HG03469 (cell line): Measurements from ENCODE around the gene PATL2.
"Not testable (repeated sequence)": the region's sequence is repeated elsewhere in the genome, so short reads cannot be mapped to it uniquely, and the experiment has no call there.

Source experiments
- ATAC-seq: cut with Tn5 transposase; IDR thresholded peaks from one replicate; pipeline ENCODE4 v1.9.1; 2021; ENCODE audit warnings: mild to moderate bottlenecking, moderate library complexity, moderate number of reproducible peaks; ENCODE audit not compliant: unreplicated experiment

Gene PATL2

GRCh38 chr15:44656298-44656697, 54.8 kb downstream of the PATL2 start:
- no peak for ATAC-seq

- ATAC-seq, result no peak
These were observed 56.3 kb downstream of the PATL2 start for GRCh38 chr15:44654858-44655257.

- no peak for ATAC-seq
These were observed 63.5 kb downstream of the PATL2 start for GRCh38 chr15:44647637-44648036.

- ATAC-seq, result no peak
These were observed 64.1 kb downstream of the PATL2 start for GRCh38 chr15:44647036-44647435.

- no peak for ATAC-seq
These were observed 64.7 kb downstream of the PATL2 start for GRCh38 chr15:44646460-44646859.

- ATAC-seq, result no peak
These were observed 69.5 kb downstream of the PATL2 start for GRCh38 chr15:44641651-44642050.

GRCh38 chr15:44636976-44637375, 74.1 kb downstream of the PATL2 start:
- no peak for ATAC-seq

- no peak for ATAC-seq
These were observed 77.5 kb downstream of the PATL2 start for GRCh38 chr15:44633603-44634002.

GRCh38 chr15:44625286-44625685, 85.8 kb downstream of the PATL2 start:
- ATAC-seq, result not testable (repeated sequence)

GRCh38 chr15:44623178-44623577, 87.9 kb downstream of the PATL2 start:
- no peak for ATAC-seq

GRCh38 chr15:44620081-44620480, 91.0 kb downstream of the PATL2 start:
- ATAC-seq, result no peak

- ATAC-seq, result no peak
These were observed 94.1 kb downstream of the PATL2 start for GRCh38 chr15:44616974-44617373.
